Astrocyte of the cerebellum (primary cell): Measurements from ENCODE around the gene NMRK2.
"Not testable (repeated sequence)": the region's sequence is repeated elsewhere in the genome, so short reads cannot be mapped to it uniquely, and the experiment has no call there.

ENCODE experiments used
- DNase-seq: peaks from one replicate; pipeline ENCODE4 v3.0.0-alpha.2; 2011; ENCODE audit warnings: low read depth
- H3K4me3 ChIP-seq: 2 replicates; pipeline ENCODE4 v1.5.1; 2011; ENCODE audit warnings: mild to moderate bottlenecking, low read depth, low read length, moderate library complexity
- in situ Hi-C: cut with HindIII; loops from 2 replicates; pipeline ENCODE4 v1.10.0; 2017; ENCODE audit warnings: low sequenced_read_pairs
- TF ChIP-seq, protein P1 (sequence below): IDR thresholded peaks from 2 replicates; pipeline ENCODE4 v1.5.1; 2012; ENCODE audit warnings: low read length, low read depth, moderate library complexity, mild to moderate bottlenecking; ENCODE audit errors: missing control alignments

Gene NMRK2

DNA sequence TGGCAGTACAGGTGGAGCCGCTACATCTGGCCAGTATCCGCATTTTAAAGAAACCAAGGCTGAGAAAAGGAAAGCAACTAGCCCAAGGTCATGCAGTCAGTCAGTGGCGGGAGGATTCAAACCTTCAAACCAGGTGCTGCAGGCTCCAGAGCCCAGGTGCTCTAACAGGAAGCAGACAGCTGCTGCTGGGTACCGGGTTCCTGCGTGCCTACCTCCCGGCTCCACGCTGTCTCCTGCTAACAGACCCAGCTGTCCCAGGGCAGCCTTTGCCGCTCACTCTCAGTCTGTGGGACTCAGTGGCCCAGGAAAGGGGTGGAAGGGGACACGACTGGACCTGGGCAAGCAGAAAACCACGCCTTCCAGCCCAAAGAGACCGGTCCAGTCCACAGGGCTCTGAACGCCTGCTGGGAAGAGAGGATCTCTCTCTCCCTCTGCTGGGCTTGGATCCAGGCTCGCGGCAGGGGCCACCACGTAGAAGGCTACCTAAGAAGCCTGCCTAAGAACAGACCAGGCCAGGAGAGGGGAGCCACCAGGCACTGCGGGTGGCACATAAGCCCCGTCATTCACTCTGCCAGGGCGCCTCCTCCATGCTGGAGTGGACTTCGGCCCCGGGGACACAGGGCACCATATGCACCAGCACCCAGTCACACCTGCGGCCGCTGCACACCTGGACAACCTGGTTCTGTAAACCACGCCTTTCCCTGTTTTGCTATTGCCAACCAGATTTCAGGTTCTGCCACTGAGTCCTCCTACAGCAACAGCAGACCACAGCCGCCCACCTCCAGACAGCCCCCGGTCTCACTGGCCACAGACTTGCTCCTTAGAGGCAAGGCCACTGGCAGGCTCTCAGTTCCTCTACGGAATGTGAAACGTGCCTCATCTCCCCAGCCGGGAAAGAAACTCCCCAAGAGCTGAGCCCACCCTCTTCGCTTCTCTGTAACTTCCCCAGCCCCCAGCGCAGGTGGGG lies 33.5 kb downstream of the NMRK2 start:
- no peak for DNase-seq
- in situ Hi-C loops = no loop called here
- H3K4me3 ChIP-seq = no peak overlapping the region
- TF ChIP-seq, protein P1, sequence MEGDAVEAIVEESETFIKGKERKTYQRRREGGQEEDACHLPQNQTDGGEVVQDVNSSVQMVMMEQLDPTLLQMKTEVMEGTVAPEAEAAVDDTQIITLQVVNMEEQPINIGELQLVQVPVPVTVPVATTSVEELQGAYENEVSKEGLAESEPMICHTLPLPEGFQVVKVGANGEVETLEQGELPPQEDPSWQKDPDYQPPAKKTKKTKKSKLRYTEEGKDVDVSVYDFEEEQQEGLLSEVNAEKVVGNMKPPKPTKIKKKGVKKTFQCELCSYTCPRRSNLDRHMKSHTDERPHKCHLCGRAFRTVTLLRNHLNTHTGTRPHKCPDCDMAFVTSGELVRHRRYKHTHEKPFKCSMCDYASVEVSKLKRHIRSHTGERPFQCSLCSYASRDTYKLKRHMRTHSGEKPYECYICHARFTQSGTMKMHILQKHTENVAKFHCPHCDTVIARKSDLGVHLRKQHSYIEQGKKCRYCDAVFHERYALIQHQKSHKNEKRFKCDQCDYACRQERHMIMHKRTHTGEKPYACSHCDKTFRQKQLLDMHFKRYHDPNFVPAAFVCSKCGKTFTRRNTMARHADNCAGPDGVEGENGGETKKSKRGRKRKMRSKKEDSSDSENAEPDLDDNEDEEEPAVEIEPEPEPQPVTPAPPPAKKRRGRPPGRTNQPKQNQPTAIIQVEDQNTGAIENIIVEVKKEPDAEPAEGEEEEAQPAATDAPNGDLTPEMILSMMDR = no peak

DNA sequence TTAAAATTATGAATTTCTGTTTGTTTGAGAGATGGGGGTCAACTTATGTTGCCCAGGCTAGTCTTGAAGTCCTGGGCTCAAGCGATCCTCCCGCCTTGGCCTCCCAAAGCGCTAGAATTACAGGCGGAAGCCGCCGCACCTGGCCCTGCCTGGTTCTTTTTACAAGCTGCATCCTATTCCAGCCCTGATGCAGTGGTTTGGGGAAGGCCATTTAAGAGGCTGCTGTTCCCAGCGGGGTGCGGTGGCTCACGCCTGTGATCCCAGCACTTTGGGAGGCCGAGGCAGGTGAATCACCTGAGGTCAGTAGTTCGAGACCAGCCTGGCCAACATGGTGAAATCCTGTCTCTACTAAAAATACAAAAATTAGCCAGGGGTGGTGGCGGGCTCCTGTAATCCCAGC lies 35.1 kb downstream of the NMRK2 start:
- H3K4me3 ChIP-seq, DNase-seq, in situ Hi-C loops: not testable (repeated sequence)

DNA sequence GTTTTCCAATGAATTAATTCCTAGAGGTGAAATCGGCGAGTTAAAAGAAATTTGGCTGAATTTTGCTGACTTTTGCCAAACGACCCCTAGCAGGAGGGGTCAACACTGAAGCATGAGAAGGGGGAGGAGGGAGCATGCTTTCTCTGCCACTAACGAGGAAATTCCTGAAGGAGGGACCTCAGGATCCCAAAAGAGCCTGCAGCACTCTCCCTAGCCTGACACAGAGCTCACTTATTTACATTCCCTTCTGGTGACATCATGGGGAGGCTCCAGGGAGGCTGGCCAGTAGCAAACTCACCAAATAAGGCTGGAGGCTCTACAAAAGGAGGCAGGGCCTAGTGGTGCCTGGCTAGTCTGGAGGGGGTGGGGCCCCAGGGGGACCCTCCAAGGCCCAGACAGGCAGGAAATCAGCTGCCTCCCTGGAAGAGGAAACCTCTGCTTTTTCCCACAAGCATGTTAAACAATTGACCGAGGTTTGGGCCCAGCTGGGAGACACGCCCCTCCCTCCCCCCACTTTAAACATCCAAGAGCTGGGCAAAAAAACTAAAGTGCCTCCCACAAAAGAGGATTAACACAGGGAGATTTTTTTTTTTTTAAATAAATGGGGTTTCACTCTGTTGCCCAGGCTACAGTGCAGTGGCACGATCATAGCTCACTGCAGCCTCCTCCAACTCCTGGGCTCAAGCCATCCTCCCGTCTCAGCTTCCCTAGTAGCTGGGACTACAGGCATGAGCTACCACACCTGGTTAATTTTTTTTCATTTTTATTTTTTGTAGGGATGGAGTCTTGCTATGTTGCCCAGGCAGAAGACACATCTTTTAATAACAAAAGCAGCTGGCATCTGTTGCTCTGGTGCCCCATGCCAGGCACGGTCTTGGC lies 35.9 kb downstream of the NMRK2 start:
- TF ChIP-seq, protein P1 = no peak
- peak; percentile 99 for DNase-seq
- in situ Hi-C loops = no loop called here
- H3K4me3 ChIP-seq = peak overlapping the region; percentile 91

DNA sequence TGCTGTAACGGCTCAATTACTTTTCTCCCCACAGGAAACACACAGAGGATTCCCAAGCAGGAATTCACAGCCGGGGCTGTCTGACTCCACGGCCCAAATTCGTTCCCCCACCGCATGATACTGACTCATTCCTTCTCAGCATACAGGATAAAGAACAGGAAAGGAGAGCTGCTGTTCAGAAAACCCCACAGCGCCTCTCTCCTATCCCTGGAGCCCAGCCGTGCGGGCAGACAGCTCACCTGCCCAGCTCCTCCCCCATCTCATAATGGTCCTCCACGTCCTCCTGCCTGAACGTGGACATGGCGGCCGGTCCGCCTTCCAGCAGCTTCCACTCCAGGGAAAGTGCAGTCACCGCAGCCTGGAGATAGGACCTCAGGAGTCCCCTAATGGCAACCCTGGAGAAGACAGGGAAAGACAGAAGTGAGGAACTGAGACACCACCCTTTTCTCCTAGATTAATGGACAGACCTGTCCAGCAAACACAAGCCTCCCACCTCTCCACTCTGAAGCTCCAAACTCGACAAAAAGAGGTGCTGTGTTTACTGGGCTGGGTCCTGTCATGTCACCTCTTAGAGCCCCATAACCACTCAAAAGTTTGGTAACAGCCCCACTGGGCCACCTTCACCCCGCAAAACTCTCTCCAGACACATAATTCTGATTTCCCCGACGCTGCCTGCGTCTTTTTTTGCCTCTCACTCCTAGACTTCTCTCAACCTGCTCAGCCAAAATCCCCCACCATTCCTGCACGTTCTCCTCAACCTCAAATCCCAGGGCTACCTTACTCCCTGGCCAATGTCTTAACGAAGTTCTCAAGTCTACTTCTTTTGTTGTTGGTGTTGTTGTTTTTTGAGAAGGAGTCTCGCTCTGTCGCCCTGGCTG lies 36.8 kb downstream of the NMRK2 start:
- TF ChIP-seq, protein P1 = peak; percentile 36
- in situ Hi-C loops = no loop called here
- H3K4me3 ChIP-seq = peak overlapping the region; percentile 91
- DNase-seq = peak; percentile 81

DNA sequence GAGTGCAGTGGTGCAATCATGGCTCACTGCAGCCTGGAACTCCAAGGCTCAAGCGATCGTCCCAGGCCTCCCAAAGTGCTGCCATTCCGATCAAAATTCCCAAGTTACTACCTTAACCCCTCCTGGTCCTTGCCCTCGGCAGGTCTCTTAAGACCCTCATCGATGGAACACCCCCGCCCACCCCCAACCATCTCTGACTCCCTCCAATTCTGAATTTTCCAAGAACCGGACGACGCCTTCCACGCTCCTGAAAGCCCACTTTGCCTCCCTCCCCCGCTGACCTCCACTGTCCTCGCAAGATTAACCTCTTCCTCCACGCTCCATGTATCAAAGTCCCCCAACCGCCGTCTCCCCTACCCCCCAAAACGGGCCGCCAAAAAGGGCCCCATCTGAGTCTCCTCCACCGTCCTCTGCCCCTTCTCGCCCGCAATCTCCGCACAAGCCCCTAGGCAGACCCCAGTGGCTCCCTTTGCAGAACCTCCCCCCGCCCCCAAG lies 37.5 kb downstream of the NMRK2 start:
- peak overlapping the region; percentile 91 for H3K4me3 ChIP-seq
- TF ChIP-seq, protein P1 = no peak
- in situ Hi-C loops = no loop called here
- DNase-seq = no peak

DNA sequence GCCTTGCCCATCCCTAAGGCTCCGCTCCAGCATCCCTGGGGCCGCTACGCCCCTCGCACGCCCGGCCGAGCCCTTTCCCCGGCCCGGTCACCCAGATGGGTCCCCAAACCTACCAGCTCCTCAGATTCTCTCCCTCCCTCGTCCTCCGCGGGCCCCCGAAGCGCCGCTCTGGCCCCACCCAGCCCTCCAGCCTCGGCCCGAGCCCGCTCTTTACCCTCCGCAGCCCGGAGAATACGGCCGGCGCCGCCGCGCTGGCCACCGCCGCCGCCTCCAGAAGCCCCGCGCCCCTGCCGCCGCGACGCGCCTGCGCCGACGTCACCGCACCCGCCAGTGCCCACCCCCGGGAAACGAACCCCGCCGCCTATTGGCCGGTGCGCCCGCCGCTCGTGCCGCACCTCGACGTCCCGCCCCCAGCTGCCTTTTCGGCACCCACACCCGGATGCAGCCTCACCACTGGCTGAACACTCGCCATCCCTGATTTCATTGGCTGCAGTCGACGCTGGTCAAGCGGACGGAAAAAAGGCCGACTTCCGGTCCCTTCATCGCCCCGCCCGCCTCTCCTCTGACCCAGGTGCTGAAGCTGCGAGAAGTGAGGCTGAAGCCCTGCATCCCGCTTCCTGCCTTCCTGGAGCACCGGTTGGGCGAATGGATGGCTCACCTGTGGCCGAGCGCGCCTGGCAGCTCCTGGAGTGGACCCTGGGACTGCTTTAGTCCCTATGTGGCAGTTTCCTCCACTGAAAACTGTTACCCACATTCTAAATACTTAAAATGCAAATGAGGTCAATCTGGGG lies 38.1 kb downstream of the NMRK2 start, which contains the start of gene DAPK3:
TSS of gene DAPK3 (minus strand) at position 292 of the 791 bp plus-strand sequence. CDS start 1,364 bp downstream, outside the sequence.
- peak within 1 kb of the TSS; percentile 91 for H3K4me3 ChIP-seq
- DNase-seq = peak; percentile 97
- in situ Hi-C loops = no loop called here
- TF ChIP-seq, protein P1 = no peak
